H1 (cell line): ENCODE data around the gene NHP2.

Experiments
- ASH2L ChIP-seq: fragments of 200-600, 300-600 bp; sonication (generic); IDR thresholded peaks from one replicate; pipeline ENCODE4 v1.7.1; 2017; ENCODE audit warnings: low read length
- CREB1 ChIP-seq: IDR thresholded peaks from 2 replicates; pipeline ENCODE4 v1.6.1; 2012; ENCODE audit warnings: inconsistent platforms
- CTCF ChIP-seq, 3 experiments: IDR thresholded peaks; 1 replicate in 2 of 3; 2 replicates in 1 of 3; pipeline versions ENCODE4 v1.5.1 to v1.6.1; 2011; ENCODE audit warnings: low read length in 3 of 3, mild to moderate bottlenecking in 3 of 3, inconsistent platforms in 2 of 3, low read depth in 1 of 3, moderate library complexity in 1 of 3; ENCODE audit not compliant: insufficient read depth in 1 of 3; ENCODE audit errors: control extremely low read depth in 1 of 3
- JUND ChIP-seq: IDR thresholded peaks from 2 replicates; pipeline ENCODE4 v1.6.1; 2011; ENCODE audit warnings: mild to moderate bottlenecking, improper control_type of control experiment, low read length
- SUZ12 ChIP-seq: fragments of 200-600 bp; sonication (generic); IDR thresholded peaks from 2 replicates; pipeline ENCODE4 v1.6.1; 2012; ENCODE audit warnings: mild to moderate bottlenecking, inconsistent platforms, low read length, moderate library complexity, mixed read lengths

GRCh38 chr5:178147406-178147805 is 6.3 kb downstream of the NHP2 start:
- TF ChIP-seq ASH2L: no peak
- no peak for TF ChIP-seq CTCF (IDR thresholded peaks at IDR 0.05; ENCODE audit: control extremely low read depth in 1 of 3, insufficient read depth in 1 of 3, low read depth in 1 of 3, low read length in 3 of 3)
- TF ChIP-seq CREB1: no peak
- TF ChIP-seq JUND: no peak
- TF ChIP-seq SUZ12: no peak
